ENCODE measurements around the gene STRA6.

Gene STRA6

DNA sequence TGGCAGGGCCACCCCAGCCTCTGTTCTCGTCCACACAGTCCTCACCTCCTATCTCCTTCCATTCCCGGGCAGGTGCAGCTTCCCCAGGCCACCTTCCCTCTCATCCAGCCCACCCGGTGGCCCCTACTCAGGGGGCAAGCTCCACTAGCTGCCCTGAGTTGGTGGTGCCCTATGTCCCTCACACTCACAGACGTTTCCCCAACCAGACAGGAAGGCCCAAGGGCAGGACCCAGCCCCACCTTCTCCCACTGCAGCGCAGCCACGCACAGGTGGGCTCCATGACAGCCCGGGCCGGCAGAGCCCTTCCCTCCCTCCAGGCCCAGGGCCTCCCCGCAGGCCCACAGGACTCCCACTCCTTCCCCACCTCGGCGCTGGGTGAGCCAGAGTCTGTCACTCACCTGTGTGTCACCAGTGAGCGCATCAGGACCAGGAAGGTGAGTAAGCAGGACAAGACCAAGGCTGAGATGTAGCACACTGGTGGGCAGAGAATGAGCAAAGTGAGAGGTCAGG is 17.9 kb downstream of the STRA6 start:
- TF ChIP-seq, protein P1, sequence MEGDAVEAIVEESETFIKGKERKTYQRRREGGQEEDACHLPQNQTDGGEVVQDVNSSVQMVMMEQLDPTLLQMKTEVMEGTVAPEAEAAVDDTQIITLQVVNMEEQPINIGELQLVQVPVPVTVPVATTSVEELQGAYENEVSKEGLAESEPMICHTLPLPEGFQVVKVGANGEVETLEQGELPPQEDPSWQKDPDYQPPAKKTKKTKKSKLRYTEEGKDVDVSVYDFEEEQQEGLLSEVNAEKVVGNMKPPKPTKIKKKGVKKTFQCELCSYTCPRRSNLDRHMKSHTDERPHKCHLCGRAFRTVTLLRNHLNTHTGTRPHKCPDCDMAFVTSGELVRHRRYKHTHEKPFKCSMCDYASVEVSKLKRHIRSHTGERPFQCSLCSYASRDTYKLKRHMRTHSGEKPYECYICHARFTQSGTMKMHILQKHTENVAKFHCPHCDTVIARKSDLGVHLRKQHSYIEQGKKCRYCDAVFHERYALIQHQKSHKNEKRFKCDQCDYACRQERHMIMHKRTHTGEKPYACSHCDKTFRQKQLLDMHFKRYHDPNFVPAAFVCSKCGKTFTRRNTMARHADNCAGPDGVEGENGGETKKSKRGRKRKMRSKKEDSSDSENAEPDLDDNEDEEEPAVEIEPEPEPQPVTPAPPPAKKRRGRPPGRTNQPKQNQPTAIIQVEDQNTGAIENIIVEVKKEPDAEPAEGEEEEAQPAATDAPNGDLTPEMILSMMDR (IDR thresholded peaks at IDR 0.05; ENCODE audit: poor library complexity, severe bottlenecking), result no peak
- no peak for ATAC-seq (ENCODE audit: low read depth)

DNA sequence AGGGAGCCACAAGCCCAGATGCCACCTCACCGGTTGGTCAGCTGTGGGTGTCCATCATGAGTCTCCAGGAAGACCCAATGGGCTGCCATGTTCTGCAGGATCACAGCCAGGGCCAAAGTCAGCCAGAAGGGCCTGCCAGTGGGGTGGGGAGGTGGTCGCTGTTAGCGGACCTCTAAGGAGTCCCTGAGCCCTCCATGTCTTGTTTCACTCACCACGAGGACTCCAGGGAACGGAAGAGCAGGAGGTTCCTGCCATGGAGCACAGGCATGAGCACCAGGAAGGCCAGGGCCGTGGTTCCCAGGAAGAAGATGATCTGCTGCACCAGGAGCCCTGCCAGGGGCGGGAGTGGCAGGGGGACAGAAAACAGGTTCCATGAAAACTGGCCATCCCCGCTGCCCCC is 20.5 kb downstream of the STRA6 start:
- Histone ChIP-seq H3K27ac (ENCODE audit: poor library complexity, severe bottlenecking) (no peak overlapping the region), H3K27me3 (ENCODE audit: insufficient read depth, poor library complexity, severe bottlenecking) (no peaks in the 10 kb centered on the region), H3K4me3 (ENCODE audit: severe bottlenecking) (no peak overlapping the region), H3K9me3 (ENCODE audit: severe bottlenecking) (no peaks in the 10 kb centered on the region), H3K36me3 (ENCODE audit: low read depth) (no peaks in the 10 kb centered on the region), H3K4me1 (ENCODE audit: insufficient read depth, poor library complexity, severe bottlenecking) (peaks cover 22% of the 10 kb centered on the region)
- TF ChIP-seq, protein P1 (IDR thresholded peaks at IDR 0.05; ENCODE audit: poor library complexity, severe bottlenecking), result no peak
- DNase-seq (ENCODE audit: low spot score), result peak; percentile 57
- ATAC-seq (ENCODE audit: low read depth), result no peak

More for the DNA sequence above, 17.9 kb downstream of the STRA6 start:
- Histone ChIP-seq H3K4me3 (ENCODE audit: severe bottlenecking) (no peak overlapping the region), H3K9me3 (ENCODE audit: severe bottlenecking) (no peaks in the 10 kb centered on the region), H3K27ac (ENCODE audit: poor library complexity, severe bottlenecking) (no peak overlapping the region), H3K4me1 (ENCODE audit: insufficient read depth, poor library complexity, severe bottlenecking) (peaks cover 6% of the 10 kb centered on the region), H3K27me3 (ENCODE audit: insufficient read depth, poor library complexity, severe bottlenecking) (no peaks in the 10 kb centered on the region), H3K36me3 (ENCODE audit: low read depth) (no peaks in the 10 kb centered on the region)
- peak; percentile 71 for DNase-seq (ENCODE audit: low spot score)

DNA sequence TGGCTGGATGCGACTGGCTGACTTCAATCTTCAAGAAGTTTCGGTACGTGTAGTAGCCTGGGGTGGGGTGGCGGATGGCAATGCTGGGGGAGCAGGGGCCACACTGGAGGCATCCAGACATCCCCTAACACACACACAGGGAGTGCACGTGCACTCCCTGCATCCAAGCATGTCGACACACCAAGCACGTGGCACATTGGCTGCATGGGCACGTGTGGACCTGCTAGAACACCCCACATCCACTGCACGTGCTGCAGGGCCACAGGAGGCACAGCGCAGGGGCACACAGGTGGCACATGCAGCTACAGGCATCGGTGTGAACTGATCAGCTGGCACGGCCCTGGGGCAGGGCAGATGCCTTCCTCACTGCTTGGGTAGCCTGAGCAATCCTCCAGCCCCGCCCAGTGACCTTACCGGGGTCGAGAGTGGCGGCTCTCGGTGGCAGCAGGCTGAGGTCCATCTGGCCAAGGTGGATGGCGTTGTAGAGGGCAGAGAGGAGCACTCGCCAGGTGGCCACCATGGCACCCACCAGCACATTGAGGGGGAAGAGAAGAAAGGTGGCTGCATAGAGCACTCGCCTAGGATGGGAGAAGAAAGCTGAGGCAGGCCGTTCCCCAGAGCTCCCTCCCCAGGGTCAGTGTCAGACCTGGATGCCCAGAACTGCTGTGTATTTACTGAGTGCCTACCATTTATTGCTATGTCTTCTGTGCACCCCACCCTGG is 21.5 kb downstream of the STRA6 start:
- ATAC-seq (ENCODE audit: low read depth), result no peak
- TF ChIP-seq, protein P1 (IDR thresholded peaks at IDR 0.05; ENCODE audit: poor library complexity, severe bottlenecking), result no peak
- no peak overlapping the region for H3K27ac ChIP-seq (ENCODE audit: poor library complexity, severe bottlenecking)
- peaks cover 22% of the 10 kb centered on the region for H3K4me1 ChIP-seq (ENCODE audit: insufficient read depth, poor library complexity, severe bottlenecking)
- H3K9me3 ChIP-seq (ENCODE audit: severe bottlenecking), result no peaks in the 10 kb centered on the region
- no peaks in the 10 kb centered on the region for H3K27me3 ChIP-seq (ENCODE audit: insufficient read depth, poor library complexity, severe bottlenecking)
- H3K36me3 ChIP-seq (ENCODE audit: low read depth), result no peaks in the 10 kb centered on the region
- H3K4me3 ChIP-seq (ENCODE audit: severe bottlenecking), result no peak overlapping the region
- peak; percentile 69 for DNase-seq (ENCODE audit: low spot score)

DNA sequence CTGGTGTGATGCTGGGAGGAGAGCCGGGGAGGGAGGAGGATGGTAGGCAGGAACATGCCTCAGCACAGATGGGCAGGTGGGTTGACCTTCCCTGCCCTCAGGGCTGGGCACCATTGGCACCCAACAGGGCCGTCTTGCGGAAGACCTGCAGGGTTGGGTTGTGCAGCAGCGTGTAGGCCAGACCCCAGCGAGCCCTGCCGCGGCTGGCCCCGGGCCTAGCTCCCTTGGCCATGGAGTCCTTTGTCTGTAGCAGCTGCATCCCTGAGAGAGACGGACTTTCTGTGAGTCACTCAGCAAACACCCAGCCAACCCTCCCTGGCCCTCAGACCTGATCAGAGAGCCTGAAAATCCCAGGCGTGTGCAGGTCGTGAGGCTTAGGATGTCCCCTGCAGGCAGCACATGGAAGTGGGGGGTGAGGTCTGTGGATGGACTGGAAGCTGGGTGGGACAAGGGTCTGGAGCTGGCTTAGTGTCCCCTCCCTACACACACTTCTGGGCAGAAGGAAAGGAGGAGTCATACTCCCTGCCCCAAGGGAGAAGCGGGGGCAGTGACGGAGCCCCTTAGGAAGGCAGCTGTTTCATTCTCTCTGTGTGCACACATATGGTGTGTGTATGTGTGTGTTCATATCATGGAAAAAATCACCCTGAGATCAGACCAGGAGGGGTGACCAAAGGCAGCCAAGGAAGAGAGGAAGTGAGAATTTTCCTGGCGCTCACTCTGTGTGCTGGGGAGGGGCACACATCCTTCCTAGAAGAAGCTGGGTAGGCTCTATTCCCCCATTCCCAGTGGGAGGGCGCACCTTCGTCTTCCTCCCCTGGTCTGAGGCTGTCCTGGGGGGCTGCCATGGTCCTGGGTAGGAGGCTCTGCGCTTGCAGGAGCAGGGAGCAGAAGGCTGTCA is 22.4 kb downstream of the STRA6 start:
- H3K4me1 ChIP-seq (ENCODE audit: insufficient read depth, poor library complexity, severe bottlenecking), result peaks cover 22% of the 10 kb centered on the region
- ATAC-seq (ENCODE audit: low read depth), result peak; percentile 46
- H3K36me3 ChIP-seq (ENCODE audit: low read depth), result no peaks in the 10 kb centered on the region
- DNase-seq (ENCODE audit: low spot score), result peak; percentile 56
- no peaks in the 10 kb centered on the region for H3K9me3 ChIP-seq (ENCODE audit: severe bottlenecking)
- no peak overlapping the region for H3K4me3 ChIP-seq (ENCODE audit: severe bottlenecking)
- TF ChIP-seq, protein P1 (IDR thresholded peaks at IDR 0.05; ENCODE audit: poor library complexity, severe bottlenecking), result no peak
- peak overlapping the region; percentile 47 for H3K27ac ChIP-seq (ENCODE audit: poor library complexity, severe bottlenecking)
- H3K27me3 ChIP-seq (ENCODE audit: insufficient read depth, poor library complexity, severe bottlenecking), result no peaks in the 10 kb centered on the region

Measured in RWPE2 (cell line).